Measurements from ENCODE around the gene GAGE12F. TPM values are rescaled to one million over a fixed set of nuclear protein-coding genes. Genes with fewer than 3 reads are reported as not detected.
"Not testable (repeated sequence)": the region's sequence is repeated elsewhere in the genome, so short reads cannot be mapped to it uniquely, and the experiment has no call there.

Gene GAGE12F
- total RNA-seq, result not detected in 2 replicates

- H3K27me3 ChIP-seq (ENCODE audit: control insufficient read depth, insufficient read depth, low read length); DNase-seq (ENCODE audit: low read depth); H3K4me3 ChIP-seq (ENCODE audit: low read depth, low read length); H3K36me3 ChIP-seq (ENCODE audit: control insufficient read depth, insufficient read depth, low read length); FAIRE-seq: not testable (repeated sequence)
Observed at GRCh38 chrX:49560542-49560941, at the start of gene GAGE12F. GAGE12F (plus strand) TSS chrX:49560842; CDS start chrX:49561997, 1,155 bp downstream.

GRCh38 chrX:49531877-49532276 is 28.8 kb upstream of the GAGE12F start, which contains the start of gene GAGE12C:
GAGE12C (plus strand) TSS chrX:49532177; CDS start chrX:49533332, 1,155 bp downstream.
- H3K27me3 ChIP-seq (ENCODE audit: control insufficient read depth, insufficient read depth, low read length); H3K36me3 ChIP-seq (ENCODE audit: control insufficient read depth, insufficient read depth, low read length); FAIRE-seq; DNase-seq (ENCODE audit: low read depth); H3K4me3 ChIP-seq (ENCODE audit: low read depth, low read length): not testable (repeated sequence)

- DNase-seq (ENCODE audit: low read depth); H3K27me3 ChIP-seq (ENCODE audit: control insufficient read depth, insufficient read depth, low read length); H3K4me3 ChIP-seq (ENCODE audit: low read depth, low read length); FAIRE-seq; H3K36me3 ChIP-seq (ENCODE audit: control insufficient read depth, insufficient read depth, low read length): not testable (repeated sequence)
Observed at GRCh38 chrX:49541433-49541832, 19.2 kb upstream of the GAGE12F start, which contains the start of gene GAGE12D. GAGE12D (plus strand) TSS chrX:49541733; CDS start chrX:49542888, 1,155 bp downstream.

GRCh38 chrX:49550989-49551388 is 9.7 kb upstream of the GAGE12F start, which contains the start of gene GAGE12E:
GAGE12E (plus strand) TSS chrX:49551289; CDS start chrX:49552444, 1,155 bp downstream.
- not testable (repeated sequence) for H3K36me3 ChIP-seq (ENCODE audit: control insufficient read depth, insufficient read depth, low read length); H3K27me3 ChIP-seq (ENCODE audit: control insufficient read depth, insufficient read depth, low read length); DNase-seq (ENCODE audit: low read depth); H3K4me3 ChIP-seq (ENCODE audit: low read depth, low read length); FAIRE-seq

GRCh38 chrX:49568728-49569127 is 8.1 kb downstream of the GAGE12F start:
- H3K27me3 ChIP-seq (ENCODE audit: control insufficient read depth, insufficient read depth, low read length); DNase-seq (ENCODE audit: low read depth); FAIRE-seq; H3K36me3 ChIP-seq (ENCODE audit: control insufficient read depth, insufficient read depth, low read length); H3K4me3 ChIP-seq (ENCODE audit: low read depth, low read length): not testable (repeated sequence)

GRCh38 chrX:49569152-49569551 is 8.5 kb downstream of the GAGE12F start:
- H3K4me3 ChIP-seq (ENCODE audit: low read depth, low read length); H3K36me3 ChIP-seq (ENCODE audit: control insufficient read depth, insufficient read depth, low read length); H3K27me3 ChIP-seq (ENCODE audit: control insufficient read depth, insufficient read depth, low read length); FAIRE-seq; DNase-seq (ENCODE audit: low read depth): not testable (repeated sequence)

- H3K27me3 ChIP-seq (ENCODE audit: control insufficient read depth, insufficient read depth, low read length); H3K36me3 ChIP-seq (ENCODE audit: control insufficient read depth, insufficient read depth, low read length); H3K4me3 ChIP-seq (ENCODE audit: low read depth, low read length); FAIRE-seq; DNase-seq (ENCODE audit: low read depth): not testable (repeated sequence)
Observed at GRCh38 chrX:49570100-49570499, 9.5 kb downstream of the GAGE12F start, which contains the start of gene GAGE12G. GAGE12G (plus strand) TSS chrX:49570400; CDS start chrX:49571555, 1,155 bp downstream.

GRCh38 chrX:49579649-49580048 is 19.0 kb downstream of the GAGE12F start, which contains the start of gene GAGE12H:
GAGE12H (plus strand) TSS chrX:49579949; CDS start chrX:49581104, 1,155 bp downstream.
- H3K27me3 ChIP-seq (ENCODE audit: control insufficient read depth, insufficient read depth, low read length), result not testable (repeated sequence)

GRCh38 chrX:49589196-49589595 is 28.6 kb downstream of the GAGE12F start, which contains the start of gene GAGE2A:
GAGE2A (plus strand) TSS chrX:49589496; CDS start chrX:49590651, 1,155 bp downstream.
- FAIRE-seq; H3K36me3 ChIP-seq (ENCODE audit: control insufficient read depth, insufficient read depth, low read length): not testable (repeated sequence)

More at GRCh38 chrX:49579649-49580048, 19.0 kb downstream of the GAGE12F start, which contains the start of gene GAGE12H:
- FAIRE-seq; DNase-seq (ENCODE audit: low read depth); H3K4me3 ChIP-seq (ENCODE audit: low read depth, low read length); H3K36me3 ChIP-seq (ENCODE audit: control insufficient read depth, insufficient read depth, low read length): not testable (repeated sequence)

GRCh38 chrX:49589769-49590478 is 29.3 kb downstream of the GAGE12F start:
- FAIRE-seq; DNase-seq (ENCODE audit: low read depth); H3K4me3 ChIP-seq (ENCODE audit: low read depth, low read length); H3K27me3 ChIP-seq (ENCODE audit: control insufficient read depth, insufficient read depth, low read length); H3K36me3 ChIP-seq (ENCODE audit: control insufficient read depth, insufficient read depth, low read length): not testable (repeated sequence)

More at GRCh38 chrX:49589196-49589595, 28.6 kb downstream of the GAGE12F start, which contains the start of gene GAGE2A:
- H3K27me3 ChIP-seq (ENCODE audit: control insufficient read depth, insufficient read depth, low read length); DNase-seq (ENCODE audit: low read depth); H3K4me3 ChIP-seq (ENCODE audit: low read depth, low read length): not testable (repeated sequence)

GRCh38 chrX:49590488-49590887 is 29.8 kb downstream of the GAGE12F start:
- not testable (repeated sequence) for H3K4me3 ChIP-seq (ENCODE audit: low read depth, low read length); H3K36me3 ChIP-seq (ENCODE audit: control insufficient read depth, insufficient read depth, low read length); FAIRE-seq; H3K27me3 ChIP-seq (ENCODE audit: control insufficient read depth, insufficient read depth, low read length); DNase-seq (ENCODE audit: low read depth)

- H3K4me3 ChIP-seq (ENCODE audit: low read depth, low read length); H3K27me3 ChIP-seq (ENCODE audit: control insufficient read depth, insufficient read depth, low read length); FAIRE-seq; DNase-seq (ENCODE audit: low read depth); H3K36me3 ChIP-seq (ENCODE audit: control insufficient read depth, insufficient read depth, low read length): not testable (repeated sequence)
Observed at GRCh38 chrX:49598720-49599119, 38.1 kb downstream of the GAGE12F start, which contains the start of gene GAGE1. GAGE1 (plus strand) TSS chrX:49599020; CDS start chrX:49600175, 1,155 bp downstream.
